HG03108 (cell line): ENCODE results near the gene THAP10.

Source experiments
- ATAC-seq: cut with Tn5 transposase; IDR thresholded peaks from one replicate; pipeline ENCODE4 v1.9.1; 2021; ENCODE audit warnings: moderate library complexity; ENCODE audit not compliant: unreplicated experiment

Gene THAP10

DNA sequence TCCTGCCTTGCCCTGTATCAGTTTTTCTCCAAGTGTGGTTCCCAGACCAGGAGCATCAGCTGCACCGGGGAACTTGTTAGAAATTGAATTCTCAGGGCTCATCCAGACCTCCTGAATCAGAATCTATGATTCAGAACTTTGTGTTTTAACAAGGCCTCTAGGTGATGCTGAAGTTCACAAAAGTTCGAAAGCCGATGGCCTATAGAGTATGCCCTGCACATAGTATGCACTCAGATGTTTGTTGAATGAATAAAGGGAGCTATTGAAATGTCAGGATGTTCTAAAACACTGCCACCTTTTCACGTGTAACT lies 37.6 kb downstream of the THAP10 start:
- ATAC-seq, result no peak

- no peak for ATAC-seq
Measured at GRCh38 chr15:70853973-70854665, 38.1 kb downstream of the THAP10 start, which contains the start of gene LARP6. LARP6 (minus strand) TSS chr15:70854157; CDS start chr15:70854088, 69 bp downstream.

DNA sequence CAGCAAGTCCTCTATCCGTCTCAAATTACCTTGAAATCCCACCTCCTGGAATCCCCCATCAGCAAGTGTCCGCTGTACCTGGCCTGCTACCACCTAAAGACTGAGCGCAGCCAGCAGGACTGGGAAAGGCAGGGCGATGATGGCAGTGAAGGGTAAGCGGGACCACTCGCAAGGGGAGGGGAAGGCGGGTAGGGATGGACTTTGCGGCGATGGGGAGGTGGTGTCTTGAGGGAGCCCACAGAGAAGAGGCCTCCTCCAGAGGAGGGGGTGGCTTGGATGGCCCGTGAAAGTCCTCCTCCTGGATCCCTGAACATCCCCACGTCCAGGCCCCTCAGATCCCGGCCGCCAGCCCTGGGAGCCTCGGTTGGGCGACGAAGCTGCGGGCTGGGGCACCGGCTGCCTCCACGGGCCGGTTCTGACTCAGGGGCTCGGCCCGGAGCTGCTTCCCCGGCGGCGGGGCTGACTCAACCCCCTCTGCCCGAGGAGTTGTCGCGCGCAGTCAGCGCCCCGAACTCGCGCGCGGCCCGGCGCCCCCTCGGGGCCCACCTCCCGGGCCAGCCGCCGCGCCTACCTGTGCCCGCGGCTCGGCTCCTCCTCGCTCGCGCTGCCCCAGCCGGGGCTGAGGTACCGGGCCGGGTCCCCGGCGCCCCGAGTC lies 38.8 kb downstream of the THAP10 start:
- no peak for ATAC-seq

- ATAC-seq, result no peak
Measured at GRCh38 chr15:70852501-70853317, 39.5 kb downstream of the THAP10 start.

DNA sequence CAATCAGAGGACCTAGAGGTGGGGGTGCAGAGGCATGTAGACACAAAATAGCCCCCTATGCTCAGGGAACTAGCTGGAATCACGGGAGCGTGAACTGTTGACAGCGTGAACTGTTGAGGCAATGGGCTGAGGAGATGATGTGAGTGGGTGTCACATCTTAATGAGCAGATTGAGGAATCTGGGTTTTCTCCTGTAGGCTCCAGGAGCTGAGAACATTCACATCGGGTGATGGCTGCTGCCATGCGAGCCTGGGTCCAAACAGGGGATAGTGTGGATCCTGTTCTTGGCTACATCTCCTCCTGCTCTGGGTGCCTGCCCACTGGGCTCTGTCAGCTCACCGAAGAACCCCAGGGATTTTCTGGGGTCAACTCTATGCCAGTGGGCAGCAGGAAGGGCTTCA lies 40.3 kb downstream of the THAP10 start:
- no peak for ATAC-seq

GRCh38 chr15:70845602-70846360 lies 46.5 kb downstream of the THAP10 start:
- no peak for ATAC-seq

- ATAC-seq, result no peak
Measured at GRCh38 chr15:70837476-70837875, 54.8 kb downstream of the THAP10 start.

DNA sequence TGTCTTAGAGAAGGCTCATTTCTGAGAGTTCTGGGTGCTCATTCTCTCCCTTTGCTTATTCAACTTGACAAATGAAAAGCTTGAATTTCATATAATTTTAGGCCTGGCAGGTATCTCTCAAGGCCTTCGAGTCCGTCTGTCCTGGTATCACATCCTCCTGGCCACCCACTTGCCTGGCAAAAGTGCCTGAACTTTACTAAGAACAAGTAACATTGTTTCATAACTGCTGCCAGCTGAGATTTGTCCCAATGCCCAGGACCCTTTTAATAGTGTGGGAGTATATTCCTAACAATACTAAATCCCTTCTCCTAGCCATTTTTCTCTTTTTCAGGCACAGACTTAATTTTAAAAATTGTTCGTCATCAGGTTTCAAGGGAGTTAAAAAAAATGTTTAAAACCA lies 56.4 kb downstream of the THAP10 start:
- ATAC-seq, result no peak

DNA sequence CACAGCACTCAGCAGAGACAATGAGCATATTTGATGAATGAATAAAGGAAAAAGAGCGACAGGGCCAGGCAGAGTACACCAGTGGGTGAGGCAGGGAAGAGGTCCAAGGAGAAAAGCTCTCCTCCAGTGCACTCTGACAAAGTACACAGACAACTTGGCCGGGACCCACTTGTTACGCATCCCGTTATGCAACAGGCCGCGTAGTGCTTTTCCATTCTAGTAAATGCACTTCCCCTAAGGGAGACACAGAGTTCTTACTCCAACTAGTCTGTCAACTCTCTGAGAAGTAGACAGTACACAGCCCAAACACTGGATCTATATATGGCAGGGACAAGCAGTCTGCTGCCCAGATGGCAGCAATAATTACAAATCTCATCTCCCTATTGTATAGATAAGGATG lies 56.8 kb downstream of the THAP10 start:
- ATAC-seq, result no peak

GRCh38 chr15:70834999-70835398 lies 57.2 kb downstream of the THAP10 start:
- no peak for ATAC-seq

GRCh38 chr15:70833861-70834765 lies 58.1 kb downstream of the THAP10 start:
- no peak for ATAC-seq

DNA sequence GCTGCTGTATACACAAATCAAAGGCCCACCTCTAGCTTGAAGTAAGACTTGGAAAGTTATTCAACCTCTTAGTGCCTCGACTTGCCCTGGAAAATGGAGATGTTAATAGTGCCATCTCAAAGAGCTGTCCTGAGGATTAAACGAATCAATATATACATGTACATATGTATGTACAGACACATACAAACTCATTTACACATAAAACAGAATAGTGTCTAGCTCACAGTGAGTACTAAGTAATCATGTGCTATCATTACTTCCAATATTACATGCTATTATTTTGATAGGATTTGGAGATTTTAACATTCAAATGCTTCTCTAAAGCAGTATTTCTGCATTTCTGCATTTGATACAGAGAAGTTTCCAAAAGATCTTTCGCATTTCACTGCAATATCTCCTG lies 58.8 kb downstream of the THAP10 start:
- ATAC-seq, result no peak

DNA sequence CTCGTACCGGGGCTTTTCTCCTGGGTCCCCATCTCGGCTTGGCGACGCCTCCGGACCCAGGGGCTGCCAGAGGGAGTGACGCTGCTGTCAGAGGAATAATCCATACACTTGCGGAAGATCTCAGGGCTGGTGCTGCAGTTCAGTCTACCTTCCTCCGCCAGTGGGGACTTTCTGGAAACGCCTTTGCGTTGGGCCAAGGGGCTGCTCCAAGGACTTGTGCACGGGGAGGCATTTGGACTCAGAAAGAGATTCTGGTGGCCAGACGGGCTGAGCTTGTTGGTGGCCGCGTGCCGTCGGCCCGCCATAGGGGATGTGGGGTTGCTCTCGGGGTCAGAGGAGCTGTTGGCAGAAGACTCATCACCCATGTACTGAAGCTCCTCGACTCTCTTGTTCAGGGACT lies 60.1 kb downstream of the THAP10 start:
- no peak for ATAC-seq
